HepG2 (cell line): ENCODE data around the gene DRAP1. TPM values are rescaled to one million over a fixed set of nuclear protein-coding genes. Genes with fewer than 3 reads are reported as not detected.

Experiments
- ATRX ChIP-seq: sonication (generic); formaldehyde crosslinking; IDR thresholded peaks from 2 replicates; pipeline ENCODE4 v1.4.0; 2020; ENCODE audit warnings: missing genetic modification reagents, borderline replicate concordance
- HBP1 ChIP-seq: IDR thresholded peaks from 2 replicates; pipeline ENCODE4 v1.6.1; 2016; ENCODE audit warnings: low read depth, control low read depth
- HDAC2 ChIP-seq: sonication (generic); formaldehyde crosslinking; IDR thresholded peaks from 2 replicates; pipeline ENCODE4 v1.4.0; 2020; ENCODE audit warnings: missing genetic modification reagents
- KDM1A ChIP-seq: IDR thresholded peaks from 2 replicates; pipeline ENCODE4 v1.6.1; 2016; ENCODE audit warnings: missing compliant biosample characterization
- KLF13 ChIP-seq: sonication (generic); formaldehyde crosslinking; IDR thresholded peaks from 2 replicates; pipeline ENCODE4 v1.4.0; 2020; ENCODE audit warnings: mild to moderate bottlenecking, missing genetic modification reagents
- ONECUT2 ChIP-seq: sonication (generic); formaldehyde crosslinking; IDR thresholded peaks from 2 replicates; pipeline ENCODE4 v1.4.0; 2020; ENCODE audit warnings: missing genetic modification reagents
- PLRG1 ChIP-seq: fragments of 450-650 bp; conservative IDR thresholded peaks from 2 replicates; pipeline ENCODE4 v1.6.1; 2016
- RAD21 ChIP-seq: fragments of 450-650 bp; formaldehyde crosslinking; IDR thresholded peaks from 2 replicates; pipeline ENCODE4 v1.5.0; 2020; ENCODE audit warnings: mild to moderate bottlenecking
- RBFOX2 ChIP-seq: fragments of 200-400 bp; formaldehyde crosslinking; IDR thresholded peaks from 2 replicates; pipeline ENCODE4 v1.6.1; 2017; ENCODE audit warnings: low read depth, mild to moderate bottlenecking, low read length
- RELA ChIP-seq: sonication (generic); formaldehyde crosslinking; IDR thresholded peaks from 2 replicates; pipeline ENCODE4 v1.4.0; 2020; ENCODE audit warnings: missing genetic modification reagents
- SMAD3 ChIP-seq: sonication (generic); formaldehyde crosslinking; IDR thresholded peaks from 2 replicates; pipeline ENCODE4 v1.4.0; 2020; ENCODE audit warnings: missing genetic modification reagents
- SNAI1 ChIP-seq: sonication (generic); formaldehyde crosslinking; IDR thresholded peaks from 2 replicates; pipeline ENCODE4 v1.5.0; 2020; ENCODE audit warnings: mild to moderate bottlenecking, missing genetic modification reagents, borderline replicate concordance
- SPEN ChIP-seq: sonication (generic); formaldehyde crosslinking; IDR thresholded peaks from 2 replicates; pipeline ENCODE4 v1.5.1; 2020; ENCODE audit warnings: low read depth, mild to moderate bottlenecking, missing genetic modification reagents
- TFDP2 ChIP-seq: sonication (generic); formaldehyde crosslinking; IDR thresholded peaks from 2 replicates; pipeline ENCODE4 v1.4.0; 2020; ENCODE audit warnings: missing genetic modification reagents
- YY1 ChIP-seq: IDR thresholded peaks from 2 replicates; pipeline ENCODE4 v1.6.1; 2011; ENCODE audit warnings: low read length, low read depth, moderate library complexity, mild to moderate bottlenecking; ENCODE audit not compliant: insufficient read depth, insufficient replicate concordance
- ZEB1 ChIP-seq: IDR thresholded peaks from 2 replicates; pipeline ENCODE4 v1.6.1; 2012; ENCODE audit warnings: mild to moderate bottlenecking, low read depth, inconsistent platforms; ENCODE audit not compliant: insufficient replicate concordance
- ZNF251 ChIP-seq: sonication (generic); formaldehyde crosslinking; IDR thresholded peaks from 2 replicates; pipeline ENCODE4 v1.9.0; 2021; ENCODE audit warnings: mild to moderate bottlenecking, missing genetic modification reagents
- ZNF296 ChIP-seq: sonication (generic); formaldehyde crosslinking; conservative IDR thresholded peaks from 2 replicates; pipeline ENCODE4 v1.5.0; 2020; ENCODE audit warnings: mild to moderate bottlenecking, missing genetic modification reagents
- ZNF33A ChIP-seq: sonication (generic); formaldehyde crosslinking; IDR thresholded peaks from 2 replicates; pipeline ENCODE4 v1.5.1; 2020; ENCODE audit warnings: missing genetic modification reagents, mild to moderate bottlenecking, moderate library complexity, borderline replicate concordance
- ZNF839 ChIP-seq: sonication (generic); formaldehyde crosslinking; IDR thresholded peaks from 2 replicates; pipeline ENCODE4 v1.4.0; 2020; ENCODE audit warnings: missing genetic modification reagents, mild to moderate bottlenecking, borderline replicate concordance
- ZSCAN29 ChIP-seq: sonication (generic); formaldehyde crosslinking; conservative IDR thresholded peaks from 2 replicates; pipeline ENCODE4 v1.4.0; 2020; ENCODE audit warnings: mild to moderate bottlenecking, missing genetic modification reagents
- polyA plus RNA-seq, 8 experiments: library from polyadenylated mRNA; depleted of rRNA in 3 of 8; stranded (reverse) in 7 of 8; unstranded in 1 of 8; fragments of >200 nt; fragmentation: Illumina TruSeq in 4 of 8; extraction: Trizol in 4 of 8; gene quantifications; 2 replicates each; pipeline versions ENCODE4 v1.2.1 to v1.2.3, GENCODE V29; 2011 to 2016; ENCODE audit warnings: low read depth in 4 of 8, missing spikeins in 1 of 8, mixed read lengths in 1 of 8; ENCODE audit not compliant: insufficient read depth in 1 of 8
- total RNA-seq, 5 experiments: library from RNA; depleted of rRNA; stranded (reverse); fragments of >200 nt; fragmentation: Illumina TruSeq; extraction: Trizol; gene quantifications; 2 replicates each; pipeline ENCODE4 v1.2.3, GENCODE V29; 2016; ENCODE audit warnings: low read depth in 1 of 5
- TF ChIP-seq, protein P1 (sequence below): sonication (generic); formaldehyde crosslinking; IDR thresholded peaks from 2 replicates; pipeline ENCODE4 v1.8.0; 2022; ENCODE audit warnings: mild to moderate bottlenecking, missing genetic modification reagents, borderline replicate concordance
- TF ChIP-seq, protein P2 (sequence below): sonication (generic); formaldehyde crosslinking; IDR thresholded peaks from 2 replicates; pipeline ENCODE4 v1.5.1; 2020; ENCODE audit warnings: missing genetic modification reagents, mild to moderate bottlenecking, borderline replicate concordance

The DRAP1 gene
- total and polyA plus RNA-seq, 2 of the 13 experiments (the other 11 are each of a cell fraction or from before 2014, with no cell fraction given), result 46.8 to 52.3 TPM

GRCh38 chr11:65890324-65891218 is 28.7 kb upstream of the DRAP1 start, which contains the start of gene CCDC85B (continued):
- TF ChIP-seq ATRX (CRISPR knock-in tag) (no peak), ONECUT2 (CRISPR knock-in tag) (no peak), ZNF33A (CRISPR knock-in tag) (no peak), SNAI1 (CRISPR knock-in tag) (no peak), RELA (CRISPR knock-in tag) (0 out of 2 replicates have a peak, but pooled peaks have one; percentile 52), SPEN (CRISPR knock-in tag) (peak; percentile 69), ZNF296 (CRISPR knock-in tag) (no peak), HDAC2 (CRISPR knock-in tag) (no peak), RBFOX2 (peak; percentile 87), HBP1 (CRISPR knock-in tag) (0 out of 2 replicates have a peak, but pooled peaks have one; percentile 25), KLF13 (no peak), PLRG1 (no peak), ZNF839 (CRISPR knock-in tag) (no peak), TFDP2 (CRISPR knock-in tag) (peak; percentile 76), KDM1A (CRISPR knock-in tag) (no peak), ZNF251 (no peak), ZSCAN29 (CRISPR knock-in tag) (0 out of 2 replicates have a peak, but pooled peaks have one; percentile 46), SMAD3 (CRISPR knock-in tag) (0 out of 2 replicates have a peak, but pooled peaks have one; percentile 11), ZEB1 (no peak), YY1 (peak; percentile 79), RAD21 (CRISPR knock-in tag) (no peak)
- TF ChIP-seq, protein P1, sequence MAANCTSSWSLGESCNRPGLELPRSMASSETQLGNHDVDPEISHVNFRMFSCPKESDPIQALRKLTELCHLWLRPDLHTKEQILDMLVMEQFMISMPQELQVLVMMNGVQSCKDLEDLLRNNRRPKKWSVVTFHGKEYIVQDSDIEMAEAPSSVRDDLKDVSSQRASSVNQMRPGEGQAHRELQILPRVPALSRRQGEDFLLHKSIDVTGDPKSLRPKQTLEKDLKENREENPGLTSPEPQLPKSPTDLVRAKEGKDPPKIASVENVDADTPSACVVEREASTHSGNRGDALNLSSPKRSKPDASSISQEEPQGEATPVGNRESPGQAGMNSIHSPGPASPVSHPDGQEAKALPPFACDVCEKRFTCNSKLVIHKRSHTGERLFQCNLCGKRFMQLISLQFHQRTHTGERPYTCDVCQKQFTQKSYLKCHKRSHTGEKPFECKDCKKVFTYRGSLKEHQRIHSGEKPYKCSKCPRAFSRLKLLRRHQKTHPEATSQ (CRISPR knock-in tag), result 0 out of 2 replicates have a peak, but pooled peaks have one; percentile 54
- TF ChIP-seq, protein P2, sequence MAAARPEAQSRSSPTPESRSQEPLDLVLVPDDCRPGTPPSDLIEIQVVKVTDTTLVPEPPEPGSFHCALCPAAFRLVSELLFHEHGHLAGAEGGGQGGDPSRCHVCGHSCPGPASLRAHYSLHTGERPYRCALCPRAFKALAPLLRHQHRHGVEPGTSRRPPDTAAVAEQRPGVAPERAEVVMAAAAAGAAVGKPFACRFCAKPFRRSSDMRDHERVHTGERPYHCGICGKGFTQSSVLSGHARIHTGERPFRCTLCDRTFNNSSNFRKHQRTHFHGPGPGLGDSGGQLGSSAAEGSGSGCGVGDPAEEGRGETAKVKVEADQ, result no peak
